ENCODE measurements around the gene MAGI3.
"Not testable (repeated sequence)": the region's sequence is repeated elsewhere in the genome, so short reads cannot be mapped to it uniquely, and the experiment has no call there.

MAGI3 gene

DNA sequence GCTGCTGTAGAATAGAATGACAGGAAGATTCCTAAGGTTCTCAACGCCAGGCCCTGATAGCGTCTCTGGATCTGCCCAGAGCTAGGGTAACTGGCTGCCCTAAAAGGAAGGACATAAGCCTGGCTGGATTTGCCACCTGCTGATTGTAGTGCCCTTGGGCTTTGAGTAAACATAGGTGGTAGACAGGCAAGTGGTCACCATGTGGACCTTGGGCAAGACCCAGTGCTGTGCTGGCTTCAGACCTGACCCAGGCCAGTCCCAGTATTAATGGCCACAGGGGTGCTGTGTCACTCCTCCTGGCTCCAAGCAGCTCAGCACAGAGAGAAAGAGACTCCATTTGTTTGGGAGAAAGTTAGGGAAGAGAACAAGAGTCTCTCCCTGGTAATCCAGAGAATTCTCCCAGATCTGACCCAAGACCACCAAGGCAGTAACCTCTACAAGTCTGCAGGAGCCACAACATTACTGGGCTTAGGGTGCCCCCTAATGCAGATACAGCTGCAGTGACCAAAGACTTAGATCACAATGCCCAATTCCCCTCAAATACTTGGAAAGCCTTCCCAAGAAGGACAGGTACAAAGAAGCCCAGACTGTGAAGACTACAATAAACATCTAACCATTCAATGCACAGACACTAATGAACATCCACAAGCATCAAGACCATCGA lies 324.4 kb downstream of the MAGI3 start:
- DNase-seq = no peak

DNA sequence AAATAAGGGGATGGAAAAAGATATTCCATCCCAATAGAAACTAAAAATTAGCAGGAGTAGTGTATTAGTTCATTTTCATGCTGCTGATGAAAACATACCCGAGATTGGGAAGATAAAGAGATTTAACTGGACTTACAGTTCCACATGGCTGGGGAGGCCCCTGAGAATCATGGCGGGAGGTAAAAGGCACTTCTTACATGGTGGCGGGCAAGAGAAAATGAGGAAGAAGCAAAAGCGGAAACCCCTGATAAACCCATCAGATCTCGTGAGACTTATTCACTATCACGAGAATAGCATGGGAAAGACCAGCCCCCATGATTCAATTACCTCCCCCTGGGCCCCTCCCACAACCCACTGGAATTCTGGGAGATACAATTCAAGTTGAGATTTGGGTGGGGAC lies 327.2 kb downstream of the MAGI3 start:
- not testable (repeated sequence) for DNase-seq

DNA sequence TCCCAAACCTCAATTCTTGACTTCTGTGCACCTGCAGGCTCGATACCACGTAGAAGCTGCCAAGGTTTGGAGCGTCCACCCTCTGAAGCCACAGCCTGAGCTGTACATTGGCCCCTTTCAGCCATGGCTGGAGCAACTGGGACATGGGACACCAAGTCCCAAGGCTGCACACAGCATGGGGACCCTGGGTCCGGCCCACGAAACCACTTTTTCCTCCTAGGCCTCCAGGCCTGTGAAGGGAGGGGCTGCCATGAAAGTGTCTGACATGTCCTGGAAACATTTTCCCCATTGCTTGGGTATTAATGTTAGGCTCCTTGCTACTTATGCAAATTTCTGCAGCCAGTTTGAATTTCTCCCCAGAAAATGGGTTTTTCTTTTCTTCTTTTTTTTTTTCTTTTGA lies 328.3 kb downstream of the MAGI3 start:
- not testable (repeated sequence) for DNase-seq

DNA sequence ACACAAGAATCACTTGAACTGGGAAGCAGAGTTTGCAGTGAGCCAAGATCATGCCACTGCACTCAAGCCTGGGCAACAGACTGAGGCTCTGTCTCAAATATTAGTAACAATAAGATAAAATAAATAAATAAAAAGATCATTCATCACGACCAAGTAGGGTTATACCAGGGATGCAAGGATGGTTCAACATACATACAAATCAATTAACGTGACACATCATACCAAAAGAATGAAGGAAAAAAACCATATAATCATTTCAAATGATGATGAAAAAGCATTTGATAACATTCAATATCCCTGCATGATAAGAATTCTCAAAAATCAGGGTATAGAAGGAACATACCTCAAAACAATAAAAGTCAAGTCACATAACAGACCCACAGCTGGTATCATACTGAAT lies 330.7 kb downstream of the MAGI3 start:
- no peak for DNase-seq

DNA sequence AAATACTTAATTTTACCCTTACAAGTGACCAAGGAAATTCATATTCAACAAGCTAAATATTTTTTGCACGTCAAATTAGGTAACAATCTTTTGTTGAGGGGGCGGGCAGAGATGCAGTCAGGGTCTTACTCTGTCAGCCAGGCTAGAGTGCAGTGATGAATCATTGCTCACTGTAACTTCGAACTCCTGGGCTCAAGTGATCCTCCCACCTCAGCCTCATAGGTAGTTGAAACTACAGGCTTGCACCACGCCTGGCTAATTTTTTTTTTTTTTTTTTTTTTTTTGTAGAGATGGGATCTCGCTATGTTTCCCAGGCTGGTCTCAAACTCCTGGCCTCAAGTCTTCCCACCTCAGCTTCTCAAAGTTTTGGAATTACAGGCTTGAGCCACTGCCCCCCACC lies 342.5 kb downstream of the MAGI3 start:
- no peak for DNase-seq

DNA sequence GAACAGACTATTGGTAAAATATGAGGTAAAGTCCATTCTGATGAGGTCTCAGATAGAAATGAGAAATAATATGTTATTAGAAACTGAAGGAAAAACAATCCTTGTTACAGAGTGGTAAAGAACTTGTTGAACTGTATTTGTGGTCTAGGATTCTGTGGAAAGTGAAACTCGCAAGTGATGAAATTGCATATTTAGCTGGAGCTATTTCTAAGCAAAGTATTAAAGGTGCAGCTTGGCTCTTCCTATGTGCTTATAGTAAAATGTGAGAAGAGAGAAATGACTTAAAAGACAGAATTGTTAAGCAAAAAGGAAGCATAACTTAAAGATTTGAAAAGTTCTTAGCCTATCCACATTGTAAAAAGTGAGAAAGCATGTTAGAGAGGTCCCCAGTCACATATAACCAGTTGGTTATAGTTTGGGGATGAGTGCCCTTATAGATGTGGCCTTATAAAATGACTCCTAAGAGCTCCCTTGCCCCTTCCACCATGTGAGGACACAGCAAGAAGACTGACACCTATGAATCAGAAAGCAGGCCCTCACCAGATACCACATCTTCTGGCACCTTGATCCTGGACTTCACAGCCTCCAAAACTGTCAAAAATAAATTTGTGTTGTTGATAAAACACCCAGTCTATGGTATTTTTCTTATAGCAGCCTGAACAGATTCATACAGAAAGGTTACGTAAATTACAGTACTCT lies 344.2 kb downstream of the MAGI3 start:
- no peak for DNase-seq

Measured in activated CD4-positive, CD25-positive, alpha-beta regulatory T cell (primary cell).